ENCODE data around the gene RPL23. TPM values are rescaled to one million over a fixed set of nuclear protein-coding genes. Genes with fewer than 3 reads are reported as not detected.

Gene RPL23
- polyA plus RNA-seq, 1 of the 3 experiments (the other 2 are of a cell fraction) = 2,658 TPM

DNA sequence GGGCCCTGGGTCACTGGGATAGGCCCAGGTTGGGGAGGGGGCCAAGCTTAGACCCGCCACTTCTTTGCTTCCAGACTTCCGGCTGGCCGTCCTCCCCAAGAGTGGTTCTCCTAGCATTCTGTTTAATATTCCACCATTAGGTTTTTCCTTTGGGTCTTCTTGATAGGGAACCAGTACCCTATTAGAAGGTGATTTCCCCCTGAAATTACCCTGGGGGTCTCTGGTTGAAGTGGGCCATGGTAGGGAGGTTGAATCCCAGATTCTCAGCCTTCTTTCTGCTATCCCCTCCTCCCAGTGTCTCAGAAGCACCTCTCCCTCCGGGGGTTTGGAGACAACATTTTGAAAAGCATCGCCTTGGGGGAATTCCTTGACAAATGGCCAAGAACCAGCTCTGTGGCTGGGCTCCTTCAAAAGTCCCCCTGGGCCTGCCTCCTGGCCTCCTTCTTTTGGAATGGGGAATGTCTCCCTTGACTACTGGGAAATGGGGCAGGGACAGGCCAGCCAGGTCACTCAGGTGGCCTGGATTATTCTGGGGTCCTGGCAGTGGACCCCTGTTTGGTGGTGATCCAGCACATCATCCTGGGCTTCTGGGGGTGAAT, 22.1 kb upstream of the RPL23 start:
- no peak overlapping the region for H3K9ac ChIP-seq
- H3K27ac ChIP-seq (ENCODE audit: low read depth in 2 of 2, low read length in 1 of 2) = 0 out of 4 replicates have a peak overlapping the region, but pooled peaks of 1 of the 2 experiments have one; percentile 18
- ChIA-PET POLR2A (no interaction called here), CTCF (interaction anchor here (2.6 kb wide), 1 partner anchor 108 kb away, joined by 6 read pairs; no protein-coding TSS in a partner anchor)
- H3K4me1 ChIP-seq (ENCODE audit: control insufficient read depth in 1 of 2, insufficient read depth in 2 of 2, low read depth in 1 of 2, low read length in 1 of 2) = peaks cover 45 to 46% of the 10 kb centered on the region in 2 experiments; a peak in 3 of 4 replicates
- H3K36me3 ChIP-seq (replicated peaks in 1 of 2; ENCODE audit: control insufficient read depth in 1 of 2, insufficient read depth in 2 of 2, low read length in 1 of 2) = peaks cover 18 to 21% of the 10 kb centered on the region in 2 experiments
- 67% methylated on average over 5 of the region's 5 CpGs for WGBS (ENCODE audit: low lambda C conversion rate)
- no peak overlapping the region for H2AFZ ChIP-seq (ENCODE audit: low read depth)
- TF ChIP-seq MEF2A (IDR thresholded peaks at IDR 0.05; ENCODE audit: borderline replicate concordance, low read depth) = no peak
- TF ChIP-seq EP300 (IDR thresholded peaks at IDR 0.05; ENCODE audit: borderline replicate concordance in 1 of 2, low read depth in 1 of 2, low read length in 1 of 2) = no peak
- no peak for TF ChIP-seq SMC3 (IDR thresholded peaks at IDR 0.05; ENCODE audit: low read depth, low read length)
- no peak for TF ChIP-seq YY1 (IDR thresholded peaks at IDR 0.05; ENCODE audit: low read depth)
- no peak for TF ChIP-seq TCF12 (IDR thresholded peaks at IDR 0.05)
- TF ChIP-seq RAD21 (IDR thresholded peaks at IDR 0.05; ENCODE audit: low read length) = no peak
- TF ChIP-seq, protein P1, sequence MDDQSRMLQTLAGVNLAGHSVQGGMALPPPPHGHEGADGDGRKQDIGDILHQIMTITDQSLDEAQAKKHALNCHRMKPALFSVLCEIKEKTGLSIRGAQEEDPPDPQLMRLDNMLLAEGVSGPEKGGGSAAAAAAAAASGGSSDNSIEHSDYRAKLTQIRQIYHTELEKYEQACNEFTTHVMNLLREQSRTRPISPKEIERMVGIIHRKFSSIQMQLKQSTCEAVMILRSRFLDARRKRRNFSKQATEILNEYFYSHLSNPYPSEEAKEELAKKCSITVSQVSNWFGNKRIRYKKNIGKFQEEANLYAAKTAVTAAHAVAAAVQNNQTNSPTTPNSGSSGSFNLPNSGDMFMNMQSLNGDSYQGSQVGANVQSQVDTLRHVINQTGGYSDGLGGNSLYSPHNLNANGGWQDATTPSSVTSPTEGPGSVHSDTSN (IDR thresholded peaks at IDR 0.05) = no peak
- TF ChIP-seq, protein P2, sequence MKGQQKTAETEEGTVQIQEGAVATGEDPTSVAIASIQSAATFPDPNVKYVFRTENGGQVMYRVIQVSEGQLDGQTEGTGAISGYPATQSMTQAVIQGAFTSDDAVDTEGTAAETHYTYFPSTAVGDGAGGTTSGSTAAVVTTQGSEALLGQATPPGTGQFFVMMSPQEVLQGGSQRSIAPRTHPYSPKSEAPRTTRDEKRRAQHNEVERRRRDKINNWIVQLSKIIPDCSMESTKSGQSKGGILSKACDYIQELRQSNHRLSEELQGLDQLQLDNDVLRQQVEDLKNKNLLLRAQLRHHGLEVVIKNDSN (IDR thresholded peaks at IDR 0.05; ENCODE audit: borderline replicate concordance, low read depth) = no peak
- no peak for TF ChIP-seq NFIC (IDR thresholded peaks at IDR 0.05; ENCODE audit: borderline replicate concordance)
- no peak for TF ChIP-seq NRF1 (IDR thresholded peaks at IDR 0.05; ENCODE audit: low read depth, low read length)
- TF ChIP-seq, protein P3, sequence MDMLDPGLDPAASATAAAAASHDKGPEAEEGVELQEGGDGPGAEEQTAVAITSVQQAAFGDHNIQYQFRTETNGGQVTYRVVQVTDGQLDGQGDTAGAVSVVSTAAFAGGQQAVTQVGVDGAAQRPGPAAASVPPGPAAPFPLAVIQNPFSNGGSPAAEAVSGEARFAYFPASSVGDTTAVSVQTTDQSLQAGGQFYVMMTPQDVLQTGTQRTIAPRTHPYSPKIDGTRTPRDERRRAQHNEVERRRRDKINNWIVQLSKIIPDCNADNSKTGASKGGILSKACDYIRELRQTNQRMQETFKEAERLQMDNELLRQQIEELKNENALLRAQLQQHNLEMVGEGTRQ (IDR thresholded peaks at IDR 0.05; ENCODE audit: borderline replicate concordance, low read depth, low read length) = no peak
- no peak for TF ChIP-seq ELF1 (IDR thresholded peaks at IDR 0.05)
- no peak for TF ChIP-seq MXI1 (IDR thresholded peaks at IDR 0.05; ENCODE audit: low read depth, low read length)
- no peak for TF ChIP-seq SIN3A (IDR thresholded peaks at IDR 0.05; ENCODE audit: borderline replicate concordance, low read depth, low read length)
- no peak for TF ChIP-seq RCOR1 (IDR thresholded peaks at IDR 0.05; ENCODE audit: low read length)
- no peak for TF ChIP-seq TAF1 (IDR thresholded peaks at IDR 0.05; ENCODE audit: borderline replicate concordance, low read depth, low read length)
- TF ChIP-seq, protein P4, sequence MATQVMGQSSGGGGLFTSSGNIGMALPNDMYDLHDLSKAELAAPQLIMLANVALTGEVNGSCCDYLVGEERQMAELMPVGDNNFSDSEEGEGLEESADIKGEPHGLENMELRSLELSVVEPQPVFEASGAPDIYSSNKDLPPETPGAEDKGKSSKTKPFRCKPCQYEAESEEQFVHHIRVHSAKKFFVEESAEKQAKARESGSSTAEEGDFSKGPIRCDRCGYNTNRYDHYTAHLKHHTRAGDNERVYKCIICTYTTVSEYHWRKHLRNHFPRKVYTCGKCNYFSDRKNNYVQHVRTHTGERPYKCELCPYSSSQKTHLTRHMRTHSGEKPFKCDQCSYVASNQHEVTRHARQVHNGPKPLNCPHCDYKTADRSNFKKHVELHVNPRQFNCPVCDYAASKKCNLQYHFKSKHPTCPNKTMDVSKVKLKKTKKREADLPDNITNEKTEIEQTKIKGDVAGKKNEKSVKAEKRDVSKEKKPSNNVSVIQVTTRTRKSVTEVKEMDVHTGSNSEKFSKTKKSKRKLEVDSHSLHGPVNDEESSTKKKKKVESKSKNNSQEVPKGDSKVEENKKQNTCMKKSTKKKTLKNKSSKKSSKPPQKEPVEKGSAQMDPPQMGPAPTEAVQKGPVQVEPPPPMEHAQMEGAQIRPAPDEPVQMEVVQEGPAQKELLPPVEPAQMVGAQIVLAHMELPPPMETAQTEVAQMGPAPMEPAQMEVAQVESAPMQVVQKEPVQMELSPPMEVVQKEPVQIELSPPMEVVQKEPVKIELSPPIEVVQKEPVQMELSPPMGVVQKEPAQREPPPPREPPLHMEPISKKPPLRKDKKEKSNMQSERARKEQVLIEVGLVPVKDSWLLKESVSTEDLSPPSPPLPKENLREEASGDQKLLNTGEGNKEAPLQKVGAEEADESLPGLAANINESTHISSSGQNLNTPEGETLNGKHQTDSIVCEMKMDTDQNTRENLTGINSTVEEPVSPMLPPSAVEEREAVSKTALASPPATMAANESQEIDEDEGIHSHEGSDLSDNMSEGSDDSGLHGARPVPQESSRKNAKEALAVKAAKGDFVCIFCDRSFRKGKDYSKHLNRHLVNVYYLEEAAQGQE (IDR thresholded peaks at IDR 0.05; ENCODE audit: low read depth, low read length) = no peak
- no peak for TF ChIP-seq POLR2AphosphoS5 (IDR thresholded peaks at IDR 0.05; ENCODE audit: low read depth, low read length)
- no peak for TF ChIP-seq RFX5 (IDR thresholded peaks at IDR 0.05; ENCODE audit: low read length)
- TF ChIP-seq RXRA (IDR thresholded peaks at IDR 0.05; ENCODE audit: borderline replicate concordance, low read depth) = no peak
- no peak for DNase-seq
- H3K4me2 ChIP-seq = peak overlapping the region; percentile 95; the same call in 1 of the 2 replicates
- H3K79me2 ChIP-seq (ENCODE audit: insufficient read depth) = peaks cover 93% of the 10 kb centered on the region
- H3K27me3 ChIP-seq (ENCODE audit: insufficient read depth) = no peaks in the 10 kb centered on the region
- H3F3A ChIP-seq (replicated peaks; ENCODE audit: insufficient read depth) = peaks cover 27% of the 10 kb centered on the region
- H4K20me1 ChIP-seq (ENCODE audit: insufficient read depth) = peaks cover 84% of the 10 kb centered on the region
- no peaks in the 10 kb centered on the region for H3K9me2 ChIP-seq
- H3K9me3 ChIP-seq = no peaks in the 10 kb centered on the region
- no peak overlapping the region for H3K4me3 ChIP-seq (ENCODE audit: low read depth in 2 of 2, low read length in 1 of 2)
